ENCODE data around the gene KAT2A. TPM values are rescaled to one million over a fixed set of nuclear protein-coding genes. Genes with fewer than 3 reads are reported as not detected.

The KAT2A gene
- total and polyA plus RNA-seq, 10 donors: 37.8 to 168 (median 49.5) TPM

DNA sequence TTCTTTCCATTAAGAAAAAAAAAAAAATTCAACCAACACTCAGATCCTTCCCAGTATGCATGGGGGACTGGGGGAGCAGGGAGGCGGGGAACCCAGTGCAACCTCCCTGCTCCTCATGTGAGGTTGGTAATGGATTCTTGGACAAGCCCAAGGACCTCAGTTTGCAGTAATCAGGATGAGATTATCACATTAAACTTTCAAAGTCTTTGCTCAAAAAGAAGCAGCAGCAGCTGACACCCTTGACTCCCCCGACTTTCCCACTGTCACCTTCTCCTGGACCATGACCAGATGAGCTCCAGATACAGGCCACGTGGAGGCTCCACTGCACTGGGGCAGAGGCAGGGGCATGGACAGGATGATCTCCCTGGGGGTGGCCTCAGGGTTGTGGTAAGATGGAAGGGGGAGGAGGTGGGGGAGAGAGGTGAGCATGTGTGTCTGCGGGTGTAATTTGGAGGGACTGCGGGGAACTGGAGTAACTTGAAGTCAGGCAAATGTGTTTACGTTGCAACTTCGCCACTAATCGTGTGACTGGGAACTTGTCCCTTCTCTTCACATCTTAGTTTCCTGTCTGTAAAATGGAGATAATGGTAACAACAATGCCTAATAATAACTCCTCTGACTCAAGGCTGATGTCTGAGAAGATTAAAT lies 42.6 kb downstream of the KAT2A start:
- Histone ChIP-seq H3K27ac (no peak overlapping the region), H3K27me3 (replicated peaks in 1 of 7) (peaks cover 0 to 5% (median 0%) of the 10 kb centered on the region in 7 donors), H3K4me3 (no peak overlapping the region), H3K4me1 (no peaks in the 10 kb centered on the region), H3K36me3 (no peaks in the 10 kb centered on the region), H3K9me3 (no peaks in the 10 kb centered on the region)
- TF ChIP-seq POLR2A (IDR thresholded peaks at IDR 0.05) (no peak), POLR2AphosphoS5 (IDR thresholded peaks at IDR 0.05) (no peak)
- TF ChIP-seq, protein P1, sequence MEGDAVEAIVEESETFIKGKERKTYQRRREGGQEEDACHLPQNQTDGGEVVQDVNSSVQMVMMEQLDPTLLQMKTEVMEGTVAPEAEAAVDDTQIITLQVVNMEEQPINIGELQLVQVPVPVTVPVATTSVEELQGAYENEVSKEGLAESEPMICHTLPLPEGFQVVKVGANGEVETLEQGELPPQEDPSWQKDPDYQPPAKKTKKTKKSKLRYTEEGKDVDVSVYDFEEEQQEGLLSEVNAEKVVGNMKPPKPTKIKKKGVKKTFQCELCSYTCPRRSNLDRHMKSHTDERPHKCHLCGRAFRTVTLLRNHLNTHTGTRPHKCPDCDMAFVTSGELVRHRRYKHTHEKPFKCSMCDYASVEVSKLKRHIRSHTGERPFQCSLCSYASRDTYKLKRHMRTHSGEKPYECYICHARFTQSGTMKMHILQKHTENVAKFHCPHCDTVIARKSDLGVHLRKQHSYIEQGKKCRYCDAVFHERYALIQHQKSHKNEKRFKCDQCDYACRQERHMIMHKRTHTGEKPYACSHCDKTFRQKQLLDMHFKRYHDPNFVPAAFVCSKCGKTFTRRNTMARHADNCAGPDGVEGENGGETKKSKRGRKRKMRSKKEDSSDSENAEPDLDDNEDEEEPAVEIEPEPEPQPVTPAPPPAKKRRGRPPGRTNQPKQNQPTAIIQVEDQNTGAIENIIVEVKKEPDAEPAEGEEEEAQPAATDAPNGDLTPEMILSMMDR (IDR thresholded peaks at IDR 0.05 in 8 of 11, conservative IDR thresholded peaks at IDR 0.05 in 3 of 11): no peak
- DNase-seq: no peak
- intact Hi-C loops (cut with DNase I; ENCODE audit: low total_unique reads): no loop called here
- 53 to 71% (median 59%) methylated on average over 8 of the region's 8 CpGs for WGBS, 5 donors

- intact Hi-C loops (cut with DNase I; ENCODE audit: low total_unique reads): no loop called here
- WGBS, 5 donors: 93 to 100% (median 98%) methylated on average over 5 of the region's 5 CpGs
- Histone ChIP-seq H3K36me3 (no peaks in the 10 kb centered on the region), H3K27ac (no peak overlapping the region), H3K4me3 (no peak overlapping the region), H3K4me1 (peaks cover 0 to 6% (median 3%) of the 10 kb centered on the region in 6 donors), H3K27me3 (replicated peaks in 1 of 7) (peaks cover 0 to 13% (median 4%) of the 10 kb centered on the region in 7 donors), H3K9me3 (no peaks in the 10 kb centered on the region)
- DNase-seq: no peak
- TF ChIP-seq POLR2AphosphoS5 (IDR thresholded peaks at IDR 0.05): no peak
- TF ChIP-seq POLR2A (IDR thresholded peaks at IDR 0.05): no peak
- TF ChIP-seq, protein P1 (IDR thresholded peaks at IDR 0.05 in 8 of 11, conservative IDR thresholded peaks at IDR 0.05 in 3 of 11): no peak
Observed at GRCh38 chr17:42077755-42078154, 43.4 kb downstream of the KAT2A start.

DNA sequence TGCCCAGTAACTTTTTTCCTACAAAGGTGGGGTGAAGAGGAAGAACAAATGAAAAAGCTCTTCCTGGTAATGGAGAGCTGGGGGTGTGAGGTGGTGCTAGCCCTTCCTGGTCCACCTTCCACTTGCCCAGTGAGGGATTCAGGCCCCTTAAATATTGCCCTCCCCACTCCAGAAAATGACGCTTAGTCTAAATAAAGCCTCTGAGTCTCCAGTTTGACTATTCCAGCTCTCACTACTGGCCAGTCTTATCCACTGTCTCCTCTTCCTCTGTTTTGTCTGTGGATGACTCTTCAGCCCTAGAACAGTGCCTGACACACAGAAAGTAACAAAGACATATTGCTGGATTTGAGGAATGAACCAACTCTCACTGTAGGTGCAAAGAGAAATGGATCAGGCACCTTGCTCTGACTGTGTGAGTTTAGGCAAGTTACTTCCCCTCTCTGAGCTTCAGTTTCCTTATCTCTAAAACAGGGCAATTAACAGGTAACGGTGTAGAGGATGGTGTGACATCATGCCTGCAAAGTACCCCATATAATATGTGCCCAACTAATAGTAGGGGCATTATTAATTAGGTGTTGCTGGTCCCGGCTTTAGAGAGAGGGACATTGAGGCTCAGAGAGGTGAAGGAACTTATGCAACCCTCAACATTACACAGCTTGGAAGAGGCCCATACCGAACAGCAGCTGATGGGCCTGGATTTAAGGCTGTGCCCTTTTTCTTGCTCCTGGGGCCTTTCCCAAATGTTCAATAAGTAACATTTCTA lies 44.2 kb downstream of the KAT2A start:
- WGBS, 5 donors: 70 to 92% (median 82%) methylated on average over 4 of the region's 4 CpGs
- Histone ChIP-seq H3K9me3 (no peaks in the 10 kb centered on the region), H3K4me3 (no peak overlapping the region), H3K4me1 (peaks cover 0 to 14% (median 10%) of the 10 kb centered on the region in 6 donors), H3K27ac (no peak overlapping the region), H3K27me3 (replicated peaks in 1 of 7) (peaks cover 0 to 20% (median 12%) of the 10 kb centered on the region in 7 donors), H3K36me3 (no peaks in the 10 kb centered on the region)
- no peak for DNase-seq
- intact Hi-C loops (cut with DNase I; ENCODE audit: low total_unique reads): no loop called here
- TF ChIP-seq, protein P1 (IDR thresholded peaks at IDR 0.05 in 8 of 11, conservative IDR thresholded peaks at IDR 0.05 in 3 of 11): no peak
- TF ChIP-seq POLR2A (IDR thresholded peaks at IDR 0.05) (no peak), POLR2AphosphoS5 (IDR thresholded peaks at IDR 0.05) (no peak)

DNA sequence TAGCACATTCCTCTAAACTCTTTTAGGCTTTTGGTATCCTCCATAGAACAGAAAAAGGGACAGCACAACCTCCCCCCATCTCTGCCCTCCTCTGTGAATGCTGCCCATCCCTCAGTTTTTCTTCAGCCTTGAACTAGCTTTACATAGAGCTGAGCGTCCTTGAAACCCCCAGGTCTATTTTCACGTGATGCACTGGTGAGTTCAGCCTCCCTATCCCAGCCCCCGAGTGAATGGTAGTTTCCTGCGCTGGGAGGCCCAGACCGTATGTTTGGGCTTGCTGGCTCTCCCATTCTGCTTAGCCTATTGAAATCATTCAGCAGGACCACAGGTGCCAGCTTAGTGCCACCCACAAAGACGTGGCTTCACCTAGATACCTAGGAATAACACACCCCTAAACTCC lies 45.4 kb downstream of the KAT2A start:
- Histone ChIP-seq H3K27me3 (replicated peaks in 1 of 7) (peaks cover 0 to 32% (median 16%) of the 10 kb centered on the region in 7 donors), H3K36me3 (no peaks in the 10 kb centered on the region), H3K9me3 (no peaks in the 10 kb centered on the region), H3K4me1 (peaks cover 0 to 20% (median 15%) of the 10 kb centered on the region in 6 donors), H3K27ac (no peak overlapping the region), H3K4me3 (no peak overlapping the region)
- no peak for DNase-seq
- intact Hi-C loops (cut with DNase I; ENCODE audit: low total_unique reads): no loop called here
- TF ChIP-seq, protein P1 (IDR thresholded peaks at IDR 0.05 in 8 of 11, conservative IDR thresholded peaks at IDR 0.05 in 3 of 11): no peak
- TF ChIP-seq POLR2A (IDR thresholded peaks at IDR 0.05): no peak
- TF ChIP-seq POLR2AphosphoS5 (IDR thresholded peaks at IDR 0.05): no peak
- WGBS, 5 donors: 76 to 86% (median 79%) methylated on average over 6 of the region's 6 CpGs

Measured in spleen (tissue), 11 donors.